Right ventricle myocardium inferior (tissue), 1 donor: ENCODE measurements around the gene KRT10. TPM values are rescaled to one million over a fixed set of nuclear protein-coding genes. Genes with fewer than 3 reads are reported as not detected.
"Not testable (repeated sequence)": the region's sequence is repeated elsewhere in the genome, so short reads cannot be mapped to it uniquely, and the experiment has no call there.

Experiments used
- ATAC-seq: fragments of 200-7000 bp; cut with Tn5 transposase; one replicate; pipeline ENCODE4 v1.9.1; 2020; ENCODE audit warnings: mild to moderate bottlenecking, moderate library complexity
- DNase-seq: peaks from one replicate; pipeline ENCODE4 v3.0.0; 2021; ENCODE audit errors: missing footprints
- intact Hi-C: fragments of 100-400 bp; cut with DNase I; formaldehyde crosslinking; loops from one replicate; pipeline ENCODE4 v1.11.0; 2022
- long read RNA-seq: library from polyadenylated mRNA; unstranded; transcript quantifications from one replicate; pipeline ENCODE4 v2.0.0, GENCODE V29; 2021
- total RNA-seq: library from RNA; stranded (reverse); fragmentation: NEBNext Ultra II Directional; extraction: Animal tissue kit (Norgen Biotek cat#: 25700); gene quantifications from one replicate; pipeline ENCODE4 v1.2.1, GENCODE V29; 2021
- donor health status: DM: no; HTN: yes; CAD: no; lungs with severe emphysema.

KRT10 gene
- 48.0 TPM for total RNA-seq
- long read RNA-seq, partial matches to known transcripts, result 48 of 50 reads
- long read RNA-seq, other reads (novel, unspliced or antisense), result 0 of 50 reads

DNA sequence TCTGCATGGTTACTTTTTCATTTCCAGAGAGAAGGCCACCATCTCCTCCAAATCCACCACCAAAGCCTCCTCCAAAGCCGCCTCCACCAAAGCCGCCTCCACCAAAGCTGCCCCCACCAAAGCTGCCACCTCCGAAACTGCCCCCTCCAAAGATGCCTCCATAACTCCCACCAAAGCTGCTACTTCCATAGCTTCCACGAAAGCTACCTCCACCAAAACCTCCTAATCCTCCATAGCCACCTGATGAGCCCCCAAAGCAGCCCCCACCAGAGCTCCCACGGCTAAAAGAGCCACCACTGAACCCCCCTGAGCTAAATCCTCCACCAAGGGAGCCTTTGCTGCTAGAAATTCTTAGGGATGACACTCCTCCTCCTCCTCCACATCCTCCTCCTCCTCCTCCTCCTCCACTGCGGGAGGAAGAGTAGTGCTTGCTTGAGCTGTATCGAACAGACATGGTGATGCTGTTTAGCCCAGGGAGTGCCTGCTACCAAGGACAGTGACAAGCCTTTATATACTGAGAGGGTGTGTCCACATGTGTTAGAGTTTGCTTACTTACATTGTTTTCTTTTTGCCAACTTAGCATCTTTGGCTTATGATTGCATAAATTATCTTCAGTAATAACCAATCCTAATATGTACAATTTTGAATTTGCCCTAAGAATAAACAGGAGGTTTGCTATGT, at the start of gene KRT10:
TSS of gene KRT10 (minus strand) at position 483 of the 681 bp plus-strand sequence. CDS start at position 454, 29 bp downstream.
- intact Hi-C loops, result no loop called here
- DNase-seq (no peak), ATAC-seq (no peak)

DNA sequence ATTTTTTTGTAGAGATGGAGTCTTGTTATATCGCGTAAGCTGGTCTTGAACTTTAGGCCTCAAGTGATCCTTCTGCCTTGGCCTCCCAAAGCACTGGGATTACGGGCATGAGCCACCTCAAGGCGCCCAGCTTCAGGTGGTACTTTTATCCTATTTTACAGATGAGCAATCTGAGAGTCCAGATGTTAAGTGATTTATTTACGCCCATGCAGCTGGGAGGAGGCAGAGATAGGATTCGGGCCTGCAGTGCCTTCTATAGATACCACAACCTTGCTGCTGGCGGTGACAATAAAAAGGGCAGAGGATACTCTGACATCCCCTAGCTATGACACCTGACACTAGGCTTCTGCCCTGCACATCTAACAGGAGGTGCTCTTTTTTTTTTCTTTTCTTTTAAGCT, 48.9 kb upstream of the KRT10 start:
- ATAC-seq, result no peak
- intact Hi-C loops, result no loop called here

DNA sequence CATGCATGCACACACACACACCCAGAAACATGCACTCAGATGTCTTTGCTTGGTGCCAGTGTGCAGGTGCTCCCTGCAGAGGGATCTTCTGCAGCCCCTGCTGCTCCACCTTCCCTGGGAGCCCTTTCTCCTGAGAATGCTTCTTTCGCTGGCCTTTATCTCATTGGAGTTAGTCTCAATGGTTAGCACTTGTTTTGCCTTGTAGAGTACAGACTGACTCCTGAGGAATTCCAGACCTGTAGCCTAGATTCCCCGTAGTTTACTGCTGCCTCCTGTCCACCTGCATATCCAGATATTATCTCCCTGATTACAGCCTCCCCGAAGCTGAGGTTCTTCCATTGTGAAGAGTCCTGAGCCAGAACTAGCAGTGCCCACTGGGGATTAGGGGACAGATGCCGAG, 47.7 kb upstream of the KRT10 start:
- intact Hi-C loops, result no loop called here
- ATAC-seq, result no peak
- DNase-seq, result no peak

More for the DNA sequence above, 48.9 kb upstream of the KRT10 start:
- no peak for DNase-seq

DNA sequence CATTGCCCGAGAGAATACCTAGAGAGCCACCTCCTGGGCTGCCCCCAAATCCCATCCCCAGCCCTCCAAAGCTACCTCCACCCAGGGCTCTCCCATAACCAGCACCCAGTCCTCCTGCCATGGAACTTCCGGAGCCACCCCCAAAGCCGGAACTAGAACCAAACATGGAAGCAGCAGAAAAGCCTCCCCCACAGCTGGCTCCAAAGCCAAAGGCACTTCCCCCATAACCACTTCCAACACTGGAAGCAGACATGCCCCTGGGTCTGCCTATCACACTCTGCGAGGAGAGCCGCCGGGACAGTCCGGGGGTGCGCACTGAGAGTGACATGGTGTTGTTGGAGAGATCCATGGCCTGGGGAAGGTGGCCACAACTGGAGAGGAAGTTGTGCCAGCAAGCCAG, 44.4 kb upstream of the KRT10 start, which contains the start of gene KRT12:
TSS of gene KRT12 (minus strand) at position 386 of the 400 bp plus-strand sequence. CDS start at position 349, 37 bp downstream.
- DNase-seq (no peak), ATAC-seq (no peak)
- intact Hi-C loops, result no loop called here

DNA sequence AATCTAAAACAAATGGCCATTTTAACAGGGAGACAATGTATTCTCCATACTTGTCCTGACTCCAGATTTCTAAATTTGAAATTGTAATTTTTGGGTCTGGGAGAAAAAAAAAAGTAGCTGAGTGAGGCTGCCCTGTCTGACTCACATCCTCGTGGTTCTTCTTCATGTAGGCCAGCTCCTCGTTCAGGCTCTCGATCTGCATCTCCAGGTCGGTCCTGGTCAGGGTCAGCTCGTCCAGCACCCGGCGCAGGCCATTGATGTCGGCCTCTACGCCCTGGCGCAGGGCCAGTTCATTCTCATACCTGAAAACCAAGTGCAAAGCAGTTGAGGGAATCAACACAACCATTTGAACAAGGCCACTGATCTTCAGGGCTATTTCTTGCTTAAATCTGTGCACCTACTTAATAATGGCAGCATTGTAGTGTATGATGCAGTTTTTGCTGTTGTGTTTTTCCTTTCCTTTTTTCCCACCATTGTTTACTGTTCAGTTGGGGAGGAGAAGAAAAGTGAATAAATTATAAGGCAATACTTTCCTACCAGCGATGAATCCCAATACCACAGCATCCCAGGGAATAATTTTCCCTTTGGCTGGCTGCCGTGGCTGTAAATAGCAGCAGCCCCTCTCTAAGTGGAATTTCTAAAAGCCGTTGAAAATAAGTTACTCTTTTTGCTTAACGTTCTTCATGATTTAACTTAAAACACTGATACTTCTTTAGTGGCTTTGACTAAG, 42.4 kb upstream of the KRT10 start:
- DNase-seq, result no peak
- no peak for ATAC-seq
- intact Hi-C loops, result no loop called here

DNA sequence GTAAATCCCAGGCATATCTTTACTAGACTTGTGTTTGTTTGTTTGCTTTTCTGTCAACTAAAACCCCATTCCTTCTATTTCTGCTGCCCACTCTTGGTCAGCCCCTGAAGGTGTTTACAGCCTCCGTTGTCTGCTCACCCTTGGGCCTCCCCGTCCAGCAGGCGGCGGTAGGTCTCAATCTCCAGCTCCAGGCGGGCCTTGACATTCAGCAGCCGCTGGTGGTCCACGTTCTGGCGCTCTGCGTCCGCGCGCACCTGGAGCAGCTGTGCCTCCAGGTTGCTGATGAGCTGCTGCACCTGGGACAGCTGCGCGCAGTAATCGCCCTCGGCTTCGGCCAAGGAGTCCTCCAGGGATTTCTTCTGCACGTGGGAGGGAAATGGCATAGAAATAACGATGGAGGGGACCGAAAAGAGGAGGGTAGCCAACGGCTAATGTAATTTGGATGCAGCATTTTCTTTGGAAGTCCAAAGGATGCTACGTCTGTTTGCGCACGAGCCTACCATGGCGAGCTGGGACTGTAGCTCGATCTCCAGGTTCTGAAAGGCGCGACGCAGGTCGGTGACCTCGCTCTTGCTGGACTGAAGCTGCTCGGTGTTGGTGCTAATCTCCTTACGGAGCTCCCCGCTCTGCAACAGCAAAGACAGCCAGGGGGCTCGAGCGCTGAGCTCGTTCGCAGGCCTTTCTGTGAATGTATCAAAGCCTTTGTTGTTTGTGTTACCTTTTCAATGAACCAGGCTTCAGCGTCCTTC, 40.7 kb upstream of the KRT10 start:
- no peak for DNase-seq
- ATAC-seq, result no peak
- intact Hi-C loops, result no loop called here

DNA sequence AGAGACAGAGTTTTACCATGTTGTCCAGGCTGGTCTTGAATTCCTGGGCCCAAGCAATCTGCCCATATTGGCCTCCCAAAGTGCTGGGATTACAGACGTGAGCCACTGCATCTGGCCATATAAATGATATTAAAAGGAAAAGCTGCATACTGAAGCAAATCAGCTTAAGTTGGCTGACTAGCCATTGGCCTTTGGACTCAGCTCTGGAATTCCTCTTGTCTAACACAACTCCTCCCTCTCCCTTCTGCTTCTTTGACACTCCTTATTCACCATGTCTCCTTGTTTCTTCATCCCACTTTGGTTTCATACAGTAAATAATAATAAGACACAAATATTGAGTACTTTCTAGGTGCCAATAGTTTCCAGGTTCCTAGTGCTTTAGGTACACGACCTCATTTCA, 37.1 kb upstream of the KRT10 start:
- DNase-seq (no peak), ATAC-seq (no peak)
- intact Hi-C loops, result loop anchor here (5.0 kb wide), 4 partner anchors 42 to 803 kb away; no protein-coding TSS in a partner anchor

DNA sequence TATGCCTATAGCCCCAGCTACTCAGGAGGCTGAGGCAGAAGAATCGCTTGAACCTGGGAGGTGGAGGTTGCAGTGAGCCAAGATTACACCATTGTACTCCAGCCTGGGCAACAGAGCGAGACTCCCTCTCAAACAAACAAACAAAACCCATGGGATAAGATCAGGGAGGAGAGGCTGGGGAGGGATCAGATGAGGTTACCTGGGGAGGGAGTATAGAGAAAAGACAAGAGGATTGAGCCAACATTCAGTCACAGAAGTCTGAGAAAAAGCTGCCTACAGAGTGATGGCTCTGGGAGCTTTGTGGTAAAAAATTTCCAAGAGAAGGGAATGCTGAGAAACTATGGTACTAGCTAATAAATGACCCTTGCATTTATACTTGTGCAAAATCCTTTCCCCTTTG, 36.3 kb upstream of the KRT10 start:
- intact Hi-C loops, result loop anchor here (5.0 kb wide), 4 partner anchors 41 to 804 kb away; no protein-coding TSS in a partner anchor
- ATAC-seq, DNase-seq: not testable (repeated sequence)

DNA sequence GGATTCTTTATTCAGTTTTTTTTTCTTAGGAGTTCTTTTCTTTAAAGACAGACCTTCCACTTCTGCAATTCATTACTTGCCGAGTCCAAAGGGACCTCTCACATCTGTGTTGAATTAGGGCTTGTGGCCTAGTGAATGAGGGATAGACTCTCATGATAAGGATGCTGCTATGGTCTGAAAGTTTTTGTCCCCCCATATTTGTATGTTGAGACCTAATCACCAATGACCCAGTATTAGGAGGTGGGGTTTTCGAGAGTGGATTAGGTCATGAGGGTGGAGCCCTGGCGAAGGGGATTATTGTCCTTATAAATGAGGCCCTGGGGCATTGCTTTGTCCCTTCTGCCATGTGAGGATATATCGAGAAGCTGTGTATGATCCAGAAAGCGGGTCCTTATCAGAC, 35.1 kb upstream of the KRT10 start:
- intact Hi-C loops, result loop anchor here (5.0 kb wide), 4 partner anchors 40 to 805 kb away; no protein-coding TSS in a partner anchor
- DNase-seq, result no peak
- peak; percentile 67 for ATAC-seq

DNA sequence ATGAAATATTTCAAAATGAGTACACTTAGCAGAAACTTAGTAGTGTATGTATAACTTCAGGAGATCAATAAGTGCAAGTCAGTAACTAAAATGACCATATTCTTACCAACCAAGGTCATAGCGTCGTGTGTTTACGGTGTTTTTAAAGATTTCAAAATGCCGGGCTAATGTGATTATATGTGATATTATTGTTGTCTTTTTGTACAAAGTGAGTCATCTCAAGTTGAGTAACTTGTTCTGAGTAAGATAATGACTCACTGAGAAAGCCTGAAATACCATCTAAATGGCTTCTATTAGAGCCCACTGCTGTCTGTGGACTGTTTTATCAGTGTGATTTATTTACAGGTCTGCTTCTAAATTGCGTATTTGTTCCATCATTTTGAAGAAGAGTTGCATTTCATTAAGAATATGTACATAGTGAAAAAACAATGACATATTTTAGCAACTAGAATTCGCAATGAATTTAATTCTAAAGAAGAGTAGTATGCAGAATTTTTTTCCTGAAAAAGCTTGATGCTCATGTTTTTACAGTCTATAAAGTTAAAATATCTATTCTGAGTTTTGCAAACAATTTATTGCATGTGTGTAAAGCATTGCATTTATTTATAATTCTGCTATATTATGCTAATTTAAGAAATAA, 31.9 kb upstream of the KRT10 start:
- no peak for DNase-seq
- intact Hi-C loops, result no loop called here
- no peak for ATAC-seq

DNA sequence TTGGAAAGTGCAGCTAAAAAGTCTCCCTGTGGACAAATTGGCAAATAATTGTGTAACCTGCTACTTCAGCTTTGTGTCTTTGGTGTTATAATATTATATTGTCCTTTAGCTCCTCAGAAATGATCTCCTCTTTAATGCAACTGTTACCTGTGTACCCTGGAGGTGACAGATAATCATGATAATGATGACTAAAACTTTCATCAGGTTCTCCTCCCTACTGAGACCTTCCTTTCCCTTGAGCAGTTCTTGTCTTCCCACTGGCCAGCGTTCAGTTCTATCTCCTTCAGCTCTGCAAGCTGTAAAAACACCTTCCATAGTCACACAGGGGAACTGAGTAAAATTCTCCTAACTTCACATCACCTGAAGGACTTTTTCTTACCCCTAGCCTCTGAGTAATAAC, 29.9 kb upstream of the KRT10 start:
- ATAC-seq (no peak), DNase-seq (no peak)
- intact Hi-C loops, result no loop called here

DNA sequence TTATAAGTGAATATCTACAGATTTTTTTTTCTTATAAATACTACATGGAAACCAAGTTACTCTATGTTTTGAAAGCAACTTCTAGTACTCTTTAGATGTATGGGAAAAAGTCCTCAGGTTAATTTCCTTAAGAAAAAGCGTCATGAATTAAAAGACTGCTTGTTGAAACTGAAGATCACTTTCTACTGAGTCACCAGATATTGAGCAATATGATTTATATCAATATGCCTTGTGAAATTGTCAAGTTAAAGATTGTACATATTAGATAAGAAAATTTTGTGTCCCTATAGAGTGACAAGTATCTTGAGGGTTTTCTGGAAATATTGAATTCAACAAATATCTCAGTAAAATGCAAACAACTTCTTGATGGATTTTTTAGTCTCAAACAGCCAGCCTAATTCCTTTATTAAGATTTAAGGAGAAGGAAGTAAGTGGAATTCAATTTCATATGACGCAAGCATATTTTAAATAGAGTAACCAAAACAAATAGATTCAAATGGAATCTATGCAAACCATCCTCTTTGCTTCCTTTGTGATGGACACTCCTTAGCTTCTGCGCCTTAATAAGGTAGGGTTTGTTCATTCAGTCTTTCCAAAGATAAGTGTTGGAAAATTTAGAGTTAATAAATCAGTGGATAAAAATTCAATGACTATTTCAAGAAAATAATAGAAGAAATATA, 28.0 kb upstream of the KRT10 start:
- intact Hi-C loops, result no loop called here
- DNase-seq (no peak), ATAC-seq (no peak)

DNA sequence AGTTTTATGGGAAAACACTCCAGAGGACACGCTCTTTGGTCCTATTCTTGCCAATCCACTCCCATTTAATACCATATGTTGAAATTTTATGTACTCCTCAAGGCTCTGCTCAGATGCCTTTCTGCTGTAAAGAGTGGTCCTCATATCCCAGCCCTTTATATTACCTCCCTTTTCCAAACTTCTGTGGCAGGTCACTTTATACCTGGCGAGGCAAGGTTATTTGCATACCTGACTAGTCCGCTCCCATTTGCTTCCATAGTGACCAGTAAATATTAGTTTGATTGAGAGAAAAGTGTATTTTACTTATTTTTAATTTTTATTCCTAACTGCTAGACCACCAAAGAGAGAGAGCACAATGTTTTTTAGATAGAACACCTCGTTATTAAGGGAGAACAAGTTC, 27.3 kb upstream of the KRT10 start:
- intact Hi-C loops, result no loop called here
- DNase-seq (no peak), ATAC-seq (no peak)

DNA sequence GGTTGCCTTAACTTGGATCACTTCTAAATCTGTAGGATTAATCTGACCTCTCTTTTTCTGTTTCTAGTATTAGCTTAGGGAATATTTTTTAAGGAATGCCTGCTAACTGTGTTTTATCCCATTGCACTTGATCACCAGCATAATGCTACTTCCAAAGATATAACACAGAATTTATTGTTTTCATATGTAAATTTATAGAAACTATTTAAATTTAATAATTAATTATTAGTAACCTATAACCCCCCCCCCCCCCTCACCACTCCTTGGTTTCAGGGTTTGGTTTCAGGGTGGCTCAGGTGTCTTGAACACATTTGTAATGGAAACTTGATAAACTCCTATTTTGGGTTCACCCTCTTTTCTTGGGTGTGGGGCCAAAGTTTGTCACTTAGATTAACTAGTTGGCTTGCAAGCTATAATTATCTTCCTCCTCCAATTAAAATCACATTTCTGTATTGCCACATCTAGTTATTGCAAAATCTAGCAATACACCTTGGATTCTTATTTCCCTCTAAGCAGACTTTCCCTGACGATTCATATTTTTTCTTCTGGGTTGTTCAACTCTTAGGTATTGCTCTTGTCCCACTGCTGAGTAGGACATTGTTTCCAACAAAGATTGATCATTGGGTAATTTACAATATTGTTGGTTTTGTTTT, 26.3 kb upstream of the KRT10 start:
- DNase-seq (no peak), ATAC-seq (no peak)
- intact Hi-C loops, result no loop called here

DNA sequence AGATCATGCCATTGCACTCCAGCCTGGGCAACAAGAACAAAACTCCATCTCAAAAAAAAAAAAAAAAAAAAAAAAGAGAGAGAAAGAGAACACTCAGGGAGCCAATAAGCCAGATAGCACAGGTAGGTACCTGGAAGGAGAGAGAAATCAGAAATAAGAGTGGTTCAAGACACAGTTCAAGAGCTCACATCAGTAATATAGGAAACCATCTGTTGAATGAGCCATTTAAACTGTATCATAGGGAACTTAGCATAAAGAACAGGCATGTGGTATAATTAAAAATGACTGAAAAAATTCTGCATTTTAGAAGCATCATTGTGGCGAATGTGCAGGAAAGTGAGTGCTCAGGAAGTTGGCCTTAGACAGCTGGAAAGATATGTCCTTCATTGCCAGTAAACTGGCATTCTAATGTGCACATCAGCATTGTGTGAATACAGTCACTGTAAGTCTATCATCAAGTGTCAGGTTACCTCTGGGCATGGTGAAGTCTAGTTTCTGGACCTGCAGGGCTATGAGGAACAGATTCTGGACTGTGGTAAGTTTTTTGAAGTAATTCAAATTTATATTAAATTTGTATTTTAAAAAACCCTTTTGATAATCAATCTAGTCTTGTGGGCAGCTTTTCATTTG, 24.2 kb upstream of the KRT10 start:
- ATAC-seq, result no peak
- no peak for DNase-seq
- intact Hi-C loops, result no loop called here

DNA sequence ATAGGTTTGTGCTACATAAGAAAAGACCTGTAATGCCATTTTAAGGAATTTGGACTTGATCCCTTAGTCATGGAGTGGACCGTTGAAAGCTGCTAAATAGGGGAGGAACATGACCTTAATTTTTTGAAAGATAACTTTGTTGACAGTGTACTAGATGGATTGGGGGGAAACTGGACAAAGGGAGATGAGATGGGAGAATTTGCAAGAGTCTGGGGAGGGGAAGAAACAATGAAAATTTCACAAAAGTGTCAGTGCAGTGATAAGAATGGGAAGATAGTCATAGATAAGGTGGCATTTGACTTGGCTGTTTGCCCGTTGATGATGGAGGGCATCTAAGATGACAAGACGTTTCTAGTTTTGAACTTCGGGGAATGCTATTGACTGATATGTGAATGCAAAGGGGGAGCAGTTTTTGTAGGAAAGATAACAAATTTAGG, 22.3 kb upstream of the KRT10 start:
- DNase-seq, result no peak
- ATAC-seq, result no peak
- intact Hi-C loops, result no loop called here

DNA sequence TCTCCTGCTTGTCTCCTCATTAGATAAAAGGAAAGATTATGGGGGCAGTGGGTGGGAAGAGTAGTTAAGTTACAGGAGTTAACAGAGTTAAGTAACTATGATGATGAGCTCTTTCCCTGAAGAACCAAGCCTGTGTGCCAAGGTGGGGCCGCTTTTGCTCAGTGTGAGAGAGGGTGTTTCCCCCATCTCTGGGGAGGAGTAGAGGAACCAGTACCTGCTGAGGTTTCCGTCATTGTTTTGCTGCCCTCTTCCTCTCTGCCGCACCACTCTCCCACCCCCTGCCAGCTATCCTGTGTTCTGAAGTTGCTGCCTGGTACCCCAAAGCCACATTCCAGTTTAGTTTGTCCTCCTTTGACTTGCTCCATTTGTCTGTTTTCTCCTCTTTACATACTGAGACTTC, 20.8 kb upstream of the KRT10 start:
- DNase-seq, result no peak
- ATAC-seq, result no peak
- intact Hi-C loops, result no loop called here
